Smooth muscle cell (in vitro differentiated cells): ENCODE measurements around the gene MIEF2. TPM values are rescaled to one million over a fixed set of nuclear protein-coding genes. Genes with fewer than 3 reads are reported as not detected.

ENCODE experiments used
- DNase-seq: peaks from one replicate; lab custom pipeline; 2025; ENCODE audit not compliant: unreplicated experiment; lab: John Stamatoyannopoulos, UW
- H2AFZ ChIP-seq: fragments of 200-600 bp; sonication (generic); 2 replicates; pipeline ENCODE4 v1.6.0; 2016; ENCODE audit warnings: antibody characterized with exemption, low read depth, mild to moderate bottlenecking
- H3F3A ChIP-seq: fragments of 200-600 bp; sonication (generic); 2 replicates; pipeline ENCODE4 v1.6.0; 2017; ENCODE audit warnings: antibody characterized with exemption, low read depth
- H3K27ac ChIP-seq: fragments of 200-600 bp; sonication (generic); 2 replicates; pipeline ENCODE4 v1.5.1; 2016; ENCODE audit warnings: low read depth, mild to moderate bottlenecking
- H3K27me3 ChIP-seq: fragments of 200-600 bp; sonication (generic); 2 replicates; pipeline ENCODE4 v1.6.1; 2016; ENCODE audit warnings: low read depth, mild to moderate bottlenecking
- H3K36me3 ChIP-seq: fragments of 200-600 bp; sonication (generic); 2 replicates; pipeline ENCODE4 v1.5.1; 2016; ENCODE audit warnings: low read depth
- H3K4me1 ChIP-seq: fragments of 200-600 bp; sonication (generic); 2 replicates; pipeline ENCODE4 v1.5.1; 2016; ENCODE audit warnings: low read depth
- H3K4me2 ChIP-seq: fragments of 200-600 bp; sonication (generic); 2 replicates; pipeline ENCODE4 v1.6.0; 2016; ENCODE audit warnings: mild to moderate bottlenecking
- H3K4me3 ChIP-seq: fragments of 200-600 bp; sonication (generic); 2 replicates; pipeline ENCODE4 v1.5.1; 2016; ENCODE audit warnings: mild to moderate bottlenecking
- H3K79me2 ChIP-seq: fragments of 200-600 bp; sonication (generic); 2 replicates; pipeline ENCODE4 v1.6.0; 2016; ENCODE audit warnings: low read depth, mild to moderate bottlenecking
- H3K9ac ChIP-seq: fragments of 200-600 bp; sonication (generic); 2 replicates; pipeline ENCODE4 v1.6.0; 2016; ENCODE audit warnings: low read depth
- H3K9me3 ChIP-seq: fragments of 200-600 bp; sonication (generic); replicated peaks from 2 replicates; pipeline ENCODE4 v1.5.1; 2016; ENCODE audit warnings: low read depth
- H4K20me1 ChIP-seq: fragments of 200-600 bp; sonication (generic); 2 replicates; pipeline ENCODE4 v1.6.0; 2016; ENCODE audit warnings: low read depth
- CTCF ChIP-seq: fragments of 200-600 bp; sonication (generic); IDR thresholded peaks from 2 replicates; pipeline ENCODE4 v1.5.1; 2017; ENCODE audit warnings: borderline replicate concordance, mild to moderate bottlenecking, antibody characterized with exemption; ENCODE audit not compliant: insufficient read depth, poor library complexity, severe bottlenecking
- WGBS: methylation state at CpG from one replicate; pipeline ENCODE4 v1.1.7; 2016; ENCODE audit warnings: low lambda C conversion rate; 5-methylcytosine and 5-hydroxymethylcytosine counted together
- polyA plus RNA-seq: library from polyadenylated mRNA; unstranded; fragments of >200 nt; fragmentation: Nextera tagmentation; extraction: Ambion mirVana; gene quantifications from 2 replicates; pipeline ENCODE4 v1.2.1, GENCODE V29; 2016
- total RNA-seq: library from RNA; depleted of rRNA; stranded (reverse); fragments of >200 nt; gene quantifications from 2 replicates; pipeline ENCODE4 v1.2.3, GENCODE V29; 2014

MIEF2 gene
- total and polyA plus RNA-seq, 2 experiments from 2014 or later: 10.4 to 13.5 TPM

- peaks cover 10% of the 10 kb centered on the region for H3F3A ChIP-seq
- H3K4me1 ChIP-seq: peaks cover 13% of the 10 kb centered on the region
- H3K27ac ChIP-seq: peak overlapping the region; percentile 98
- peaks cover 62% of the 10 kb centered on the region for H4K20me1 ChIP-seq
- H3K36me3 ChIP-seq: no peaks in the 10 kb centered on the region
- TF ChIP-seq CTCF: no peak
- H3K4me3 ChIP-seq: no peak overlapping the region
- DNase-seq: no peak
- H3K4me2 ChIP-seq: no peak overlapping the region
- no peaks in the 10 kb centered on the region for H3K9me3 ChIP-seq
- no peak overlapping the region for H2AFZ ChIP-seq
- H3K9ac ChIP-seq: peak overlapping the region; percentile 97
- peaks cover 22% of the 10 kb centered on the region for H3K79me2 ChIP-seq
- H3K27me3 ChIP-seq: no peaks in the 10 kb centered on the region
- 98% methylated on average over 11 of the region's 11 CpGs for WGBS
Measured at GRCh38 chr17:18256351-18256750, 4.1 kb upstream of the MIEF2 start.

- H3K9me3 ChIP-seq: no peaks in the 10 kb centered on the region
- H3K4me3 ChIP-seq: peak overlapping the region; percentile 85
- H3K4me2 ChIP-seq: peak overlapping the region; percentile 91
- DNase-seq: no peak
- H3K27me3 ChIP-seq: no peaks in the 10 kb centered on the region
- H3K79me2 ChIP-seq: peaks cover 26% of the 10 kb centered on the region
- H3K36me3 ChIP-seq: no peaks in the 10 kb centered on the region
- peaks cover 63% of the 10 kb centered on the region for H4K20me1 ChIP-seq
- H2AFZ ChIP-seq: no peak overlapping the region
- 94% methylated on average over 7 of the region's 7 CpGs for WGBS
- H3K27ac ChIP-seq: peak overlapping the region; percentile 98
- peaks cover 17% of the 10 kb centered on the region for H3K4me1 ChIP-seq
- H3F3A ChIP-seq: peaks cover 10% of the 10 kb centered on the region
- peak overlapping the region; percentile 97 for H3K9ac ChIP-seq
- no peak for TF ChIP-seq CTCF
Measured at GRCh38 chr17:18256776-18257175, 3.7 kb upstream of the MIEF2 start.

- Histone ChIP-seq H2AFZ (no peak overlapping the region), H3K4me1 (peaks cover 19% of the 10 kb centered on the region), H3K27ac (peak overlapping the region; percentile 98), H3K9ac (peak overlapping the region; percentile 97), H3F3A (peaks cover 10% of the 10 kb centered on the region), H3K79me2 (peaks cover 33% of the 10 kb centered on the region), H3K27me3 (no peaks in the 10 kb centered on the region), H3K4me2 (peak overlapping the region; percentile 91), H3K36me3 (no peaks in the 10 kb centered on the region), H3K4me3 (peak overlapping the region; percentile 85), H3K9me3 (no peaks in the 10 kb centered on the region), H4K20me1 (peaks cover 64% of the 10 kb centered on the region)
- no peak for DNase-seq
- WGBS: 23% methylated on average over 18 of the region's 18 CpGs
- no peak for TF ChIP-seq CTCF
Measured at GRCh38 chr17:18257268-18257981, 3.0 kb upstream of the MIEF2 start.

GRCh38 chr17:18257982-18258355, 2.5 kb upstream of the MIEF2 start:
- peaks cover 19% of the 10 kb centered on the region for H3K4me1 ChIP-seq
- peak overlapping the region; percentile 97 for H3K9ac ChIP-seq
- H3K4me2 ChIP-seq: peak overlapping the region; percentile 91
- no peaks in the 10 kb centered on the region for H3K9me3 ChIP-seq
- no peaks in the 10 kb centered on the region for H3K27me3 ChIP-seq
- H3K27ac ChIP-seq: peak overlapping the region; percentile 98
- peak overlapping the region; percentile 85 for H3K4me3 ChIP-seq
- peak; percentile 60 for DNase-seq
- no peak overlapping the region for H2AFZ ChIP-seq
- TF ChIP-seq CTCF: no peak
- H4K20me1 ChIP-seq: peaks cover 64% of the 10 kb centered on the region
- peaks cover 10% of the 10 kb centered on the region for H3F3A ChIP-seq
- no peaks in the 10 kb centered on the region for H3K36me3 ChIP-seq
- 0% methylated on average over 15 of the region's 16 CpGs for WGBS
- peaks cover 38% of the 10 kb centered on the region for H3K79me2 ChIP-seq
